Nephron progenitor cell (in vitro differentiated cells): Measurements from ENCODE around the gene TAPBP.

ENCODE experiments used
- DNase-seq: peaks from one replicate; pipeline ENCODE4 v3.0.0; 2021
- H3K27ac Mint-ChIP-seq: 2 replicates; pipeline ENCODE4 v1.8.0; 2021; ENCODE audit warnings: mild to moderate bottlenecking, moderate library complexity, mixed read lengths
- H3K27me3 Mint-ChIP-seq: 2 replicates; pipeline ENCODE4 v1.8.0; 2021; ENCODE audit warnings: mild to moderate bottlenecking, low read depth, mixed read lengths; ENCODE audit not compliant: poor library complexity
- H3K36me3 Mint-ChIP-seq: 2 replicates; pipeline ENCODE4 v1.8.0; 2021; ENCODE audit warnings: low read depth, mixed read lengths
- H3K4me1 Mint-ChIP-seq: 2 replicates; pipeline ENCODE4 v1.8.0; 2021; ENCODE audit warnings: mixed read lengths
- H3K4me3 Mint-ChIP-seq: 2 replicates; pipeline ENCODE4 v1.8.0; 2021; ENCODE audit warnings: mild to moderate bottlenecking, moderate library complexity, mixed read lengths
- H3K9me3 Mint-ChIP-seq: 2 replicates; pipeline ENCODE4 v1.8.0; 2021; ENCODE audit warnings: mild to moderate bottlenecking, moderate library complexity, mixed read lengths
- TF ChIP-seq, protein P1 (sequence below): fragments of 200-600 bp; sonication (generic); IDR thresholded peaks from 2 replicates; pipeline ENCODE4 v1.5.0; 2021; ENCODE audit warnings: antibody characterized with exemption

TAPBP gene

DNA sequence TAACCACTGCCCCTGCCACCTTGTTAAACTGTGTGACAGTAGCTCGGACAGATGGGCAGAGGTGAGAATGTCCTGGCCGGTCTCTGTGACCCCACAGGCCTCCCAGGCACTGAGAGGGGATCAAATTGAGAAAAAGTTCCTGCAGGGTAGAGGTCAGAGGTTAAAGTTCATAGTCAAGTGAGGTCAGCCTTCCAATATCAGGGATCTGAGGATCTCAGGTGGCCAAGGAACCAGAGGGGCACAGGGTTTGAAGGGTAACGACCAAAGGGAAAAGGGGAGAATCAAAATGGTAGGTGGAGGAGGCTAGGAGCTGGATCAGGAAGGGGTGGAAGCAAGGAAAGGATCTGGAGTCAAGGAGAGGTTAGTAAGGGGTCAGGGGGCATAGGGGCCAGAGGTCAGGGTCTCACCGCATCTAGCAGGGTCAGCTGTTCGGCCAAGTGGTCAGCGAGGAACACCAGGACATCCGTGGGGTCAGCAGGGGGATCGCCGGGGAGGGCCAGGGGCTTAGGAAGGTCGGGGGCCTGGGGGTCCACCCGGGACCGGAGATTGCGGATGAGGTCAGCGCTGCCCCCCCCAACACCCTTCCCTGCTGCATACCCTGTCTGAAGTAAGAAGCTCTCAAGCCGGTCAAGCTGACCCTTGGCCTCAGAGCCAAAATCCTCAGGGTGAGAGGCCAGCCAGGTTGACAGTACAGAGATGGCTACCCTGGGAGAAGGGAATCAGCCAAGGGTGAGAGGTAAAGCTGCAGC is 18.1 kb downstream of the TAPBP start:
- no peak for DNase-seq
- Mint-ChIP-seq H3K36me3 (peaks cover 13% of the 10 kb centered on the region), H3K9me3 (no peaks in the 10 kb centered on the region), H3K4me1 (peaks cover 39% of the 10 kb centered on the region), H3K4me3 (peak overlapping the region; percentile 98), H3K27ac (peak overlapping the region; percentile 86), H3K27me3 (no peaks in the 10 kb centered on the region)
- TF ChIP-seq, protein P1, sequence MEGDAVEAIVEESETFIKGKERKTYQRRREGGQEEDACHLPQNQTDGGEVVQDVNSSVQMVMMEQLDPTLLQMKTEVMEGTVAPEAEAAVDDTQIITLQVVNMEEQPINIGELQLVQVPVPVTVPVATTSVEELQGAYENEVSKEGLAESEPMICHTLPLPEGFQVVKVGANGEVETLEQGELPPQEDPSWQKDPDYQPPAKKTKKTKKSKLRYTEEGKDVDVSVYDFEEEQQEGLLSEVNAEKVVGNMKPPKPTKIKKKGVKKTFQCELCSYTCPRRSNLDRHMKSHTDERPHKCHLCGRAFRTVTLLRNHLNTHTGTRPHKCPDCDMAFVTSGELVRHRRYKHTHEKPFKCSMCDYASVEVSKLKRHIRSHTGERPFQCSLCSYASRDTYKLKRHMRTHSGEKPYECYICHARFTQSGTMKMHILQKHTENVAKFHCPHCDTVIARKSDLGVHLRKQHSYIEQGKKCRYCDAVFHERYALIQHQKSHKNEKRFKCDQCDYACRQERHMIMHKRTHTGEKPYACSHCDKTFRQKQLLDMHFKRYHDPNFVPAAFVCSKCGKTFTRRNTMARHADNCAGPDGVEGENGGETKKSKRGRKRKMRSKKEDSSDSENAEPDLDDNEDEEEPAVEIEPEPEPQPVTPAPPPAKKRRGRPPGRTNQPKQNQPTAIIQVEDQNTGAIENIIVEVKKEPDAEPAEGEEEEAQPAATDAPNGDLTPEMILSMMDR: no peak

DNA sequence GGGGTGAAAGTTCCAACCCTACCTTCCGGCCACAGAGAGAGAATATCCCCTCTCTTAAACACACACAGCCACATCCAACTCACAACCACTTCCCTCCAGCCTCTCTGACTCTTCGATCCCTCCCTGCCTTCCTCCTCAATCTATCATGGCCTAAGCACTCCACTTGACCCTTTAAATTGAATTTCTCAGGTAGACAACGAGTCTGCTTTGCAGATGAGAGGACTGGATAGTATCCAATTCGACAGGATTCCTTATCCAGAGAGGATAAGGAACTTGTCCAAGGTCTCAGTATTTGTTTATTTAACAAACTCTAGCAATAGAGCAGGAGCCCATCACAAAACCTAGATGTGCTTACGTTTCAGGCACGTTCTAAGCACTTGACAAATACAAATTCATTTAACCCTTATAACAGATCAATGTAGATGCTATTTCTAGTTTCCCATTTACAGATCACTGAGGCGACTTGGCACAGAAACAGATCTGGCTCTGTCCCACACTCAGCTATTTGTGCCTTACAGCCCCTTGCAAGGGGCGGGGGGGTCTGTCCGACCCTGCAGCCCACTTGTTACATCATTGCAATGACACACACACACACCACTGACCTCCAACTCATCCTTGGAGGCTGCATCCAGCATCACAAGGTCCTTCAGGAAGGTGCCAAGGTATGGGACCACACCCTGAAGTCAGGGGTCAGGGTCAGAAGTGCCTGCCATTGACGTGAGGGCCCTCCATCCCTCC is 19.6 kb downstream of the TAPBP start:
- TF ChIP-seq, protein P1: no peak
- no peaks in the 10 kb centered on the region for H3K9me3 Mint-ChIP-seq
- no peak overlapping the region for H3K27ac Mint-ChIP-seq
- no peak for DNase-seq
- peaks cover 13% of the 10 kb centered on the region for H3K36me3 Mint-ChIP-seq
- no peak overlapping the region for H3K4me3 Mint-ChIP-seq
- H3K4me1 Mint-ChIP-seq: peaks cover 43% of the 10 kb centered on the region
- H3K27me3 Mint-ChIP-seq: no peaks in the 10 kb centered on the region

DNA sequence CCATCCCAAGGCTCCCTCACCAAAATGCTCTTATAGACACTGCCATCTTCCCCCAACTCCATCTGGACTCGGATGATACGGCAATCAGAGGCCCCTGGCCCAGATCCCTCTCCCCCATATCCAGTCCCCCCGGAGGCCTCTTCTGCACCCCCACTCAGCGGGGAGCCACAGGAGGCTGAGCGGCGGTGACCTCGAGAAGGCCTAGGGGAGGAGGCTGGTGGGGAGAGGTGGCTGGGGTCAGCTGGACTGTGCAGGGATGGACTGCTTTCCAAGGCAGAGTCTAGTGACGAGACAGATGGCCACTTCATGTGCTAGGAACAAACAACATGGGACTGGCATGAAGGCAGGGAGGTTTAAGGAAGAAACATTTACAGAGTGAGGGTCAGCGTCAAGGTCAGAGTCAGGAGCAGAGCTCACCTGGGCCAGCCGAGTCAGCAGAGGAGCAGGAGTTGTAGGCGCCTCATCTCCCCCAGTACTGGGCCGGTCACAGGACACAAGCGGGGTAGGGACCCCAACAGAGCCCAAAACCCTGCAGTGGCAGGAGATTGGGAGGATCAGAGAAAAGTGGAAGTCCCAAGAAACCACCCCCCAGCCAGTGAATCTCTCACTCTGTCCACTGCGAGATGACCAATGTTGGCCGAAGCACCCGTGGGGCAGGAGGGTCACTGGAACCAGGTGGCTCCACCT is 20.7 kb downstream of the TAPBP start:
- DNase-seq: no peak

DNA sequence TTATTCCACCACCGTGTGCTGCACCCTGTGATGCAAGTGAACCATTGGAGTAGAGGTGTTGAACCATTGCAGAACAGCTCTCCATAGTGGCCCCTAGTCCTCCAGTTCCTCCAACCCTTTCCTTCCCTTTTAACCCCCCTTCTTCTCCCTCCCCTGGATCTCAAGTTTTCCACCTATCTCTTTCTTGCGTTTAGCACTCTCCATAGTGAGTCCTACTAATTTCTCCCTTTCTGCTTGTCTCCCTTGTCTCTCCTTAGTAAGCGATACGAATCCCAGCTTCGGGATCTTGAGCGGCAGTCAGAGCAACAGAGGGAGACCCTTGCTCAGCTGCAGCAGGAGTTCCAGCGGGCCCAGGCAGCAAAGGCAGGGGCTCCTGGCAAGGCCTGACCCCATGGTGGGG is 23.4 kb downstream of the TAPBP start:
- Mint-ChIP-seq H3K27ac (no peak overlapping the region), H3K9me3 (no peaks in the 10 kb centered on the region), H3K27me3 (peaks cover 2% of the 10 kb centered on the region), H3K4me3 (peak overlapping the region; percentile 98), H3K4me1 (peaks cover 49% of the 10 kb centered on the region), H3K36me3 (peaks cover 30% of the 10 kb centered on the region)
- TF ChIP-seq, protein P1: no peak
- no peak for DNase-seq

More for the DNA sequence above, 20.7 kb downstream of the TAPBP start:
- Mint-ChIP-seq H3K27ac (no peak overlapping the region), H3K27me3 (no peaks in the 10 kb centered on the region), H3K36me3 (peaks cover 13% of the 10 kb centered on the region), H3K9me3 (no peaks in the 10 kb centered on the region), H3K4me1 (peaks cover 52% of the 10 kb centered on the region), H3K4me3 (no peak overlapping the region)
- TF ChIP-seq, protein P1: no peak

DNA sequence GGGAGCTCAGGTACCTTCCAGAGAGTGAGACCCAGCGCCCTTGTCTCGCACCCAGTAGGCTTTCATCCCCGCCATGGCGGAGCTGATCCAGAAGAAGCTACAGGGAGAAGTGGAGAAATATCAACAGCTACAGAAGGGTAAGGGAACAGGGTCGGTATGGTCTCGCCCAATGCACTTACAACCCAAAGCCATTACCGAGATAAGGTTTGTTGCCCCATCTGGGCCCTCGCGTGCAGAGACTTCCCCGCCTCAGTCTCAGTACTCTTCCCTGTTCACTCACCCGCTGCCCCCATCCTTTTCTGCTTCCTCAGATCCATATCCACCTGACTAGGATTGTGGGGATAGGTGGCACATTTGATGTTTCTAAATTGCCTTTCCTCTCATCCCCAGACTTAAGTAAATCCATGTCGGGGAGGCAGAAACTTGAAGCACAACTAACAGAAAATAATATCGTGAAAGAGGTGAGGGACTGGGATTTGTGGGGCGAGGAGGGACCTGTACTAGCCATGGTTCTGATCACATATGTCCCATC is 24.0 kb downstream of the TAPBP start:
- peaks cover 2% of the 10 kb centered on the region for H3K27me3 Mint-ChIP-seq
- H3K27ac Mint-ChIP-seq: peak overlapping the region; percentile 29
- no peaks in the 10 kb centered on the region for H3K9me3 Mint-ChIP-seq
- H3K36me3 Mint-ChIP-seq: peaks cover 30% of the 10 kb centered on the region
- no peak for DNase-seq
- TF ChIP-seq, protein P1: no peak
- H3K4me3 Mint-ChIP-seq: peak overlapping the region; percentile 98
- H3K4me1 Mint-ChIP-seq: peaks cover 49% of the 10 kb centered on the region
